HepG2 (cell line): ENCODE results near the gene LY6G5B. TPM values are rescaled to one million over a fixed set of nuclear protein-coding genes. Genes with fewer than 3 reads are reported as not detected.

Experiments
- ATAC-seq: fragments of 200-7000 bp; cut with Tn5 transposase; 3 replicates; pipeline ENCODE4 v1.9.1; 2020; ENCODE audit warnings: mild to moderate bottlenecking, moderate library complexity
- BruUV-seq: library from RNA; stranded (reverse); fragments of 400-500 nt; replicated peaks from 2 replicates; lab custom pipeline; 2021; lab: Mats Ljungman, UMichigan
- CTCF ChIA-PET: fragments of 300-600 bp; formaldehyde crosslinking; extraction: SDS; loops from one replicate; lab custom pipeline; 2021; ENCODE audit warnings: low total read pairs, inconsistent platforms, low intra/inter-chr PET ratio; lab: Yijun Ruan, JAX
- POLR2A ChIA-PET: fragments of 350-600 bp; sonication (Branson Sonifier 250); formaldehyde crosslinking; loops from one replicate; lab custom pipeline; 2020; ENCODE audit warnings: antibody characterized with exemption, inconsistent platforms; lab: Yijun Ruan, JAX
- DNase-seq: peaks from one replicate; pipeline ENCODE4 v3.0.0-alpha.2; 2015; ENCODE audit warnings: low spot score
- FAIRE-seq: peaks from 3 replicates; lab custom pipeline; 2011; peaks lifted over from hg19 to GRCh38; lab: Jason Lieb, UNC
- H2AFZ ChIP-seq: one replicate; pipeline ENCODE4 v1.6.1; 2011; ENCODE audit warnings: low read length, inconsistent platforms
- H3K27ac ChIP-seq: fragments of 300-600 bp; 3 replicates; pipeline ENCODE4 v1.8.0; 2011; ENCODE audit warnings: mixed run types, mild to moderate bottlenecking, mixed read lengths, low read length, inconsistent platforms; ENCODE audit not compliant: insufficient read depth; ENCODE audit errors: extremely low read length
- H3K27me3 ChIP-seq, 2 experiments: fragments of 200-600 bp in 1 of 2; 2 replicates in 1 of 2; 3 replicates in 1 of 2; pipeline versions ENCODE4 v1.6.0 to v1.8.0; 2011; ENCODE audit warnings: low read length in 2 of 2, mild to moderate bottlenecking in 2 of 2, moderate library complexity in 2 of 2, inconsistent platforms in 1 of 2; ENCODE audit not compliant: insufficient read depth in 2 of 2, control insufficient read depth in 1 of 2
- H3K36me3 ChIP-seq, 2 experiments: fragments of 200-600 bp in 1 of 2; replicated peaks in 1 of 2; 2 replicates in 1 of 2; 3 replicates in 1 of 2; pipeline versions ENCODE4 v1.5.1 to v1.8.0; 2011; ENCODE audit warnings: low read length in 2 of 2, inconsistent platforms in 1 of 2; ENCODE audit not compliant: insufficient read depth in 2 of 2, control insufficient read depth in 1 of 2
- H3K4me1 ChIP-seq: 2 replicates; pipeline ENCODE4 v1.5.1; 2012; ENCODE audit warnings: low read length, inconsistent platforms; ENCODE audit not compliant: insufficient read depth
- H3K4me2 ChIP-seq: 2 replicates; pipeline ENCODE4 v1.6.0; 2011; ENCODE audit warnings: low read depth, low read length, inconsistent platforms
- H3K4me3 ChIP-seq, 3 experiments: fragments of 200-600 bp in 1 of 3; sonication (generic), shearing (Covaris generic) in 1 of 3; replicated peaks in 1 of 3; 2 replicates each; pipeline ENCODE4 v1.5.1; 2011 to 2016; ENCODE audit warnings: low read length in 3 of 3, inconsistent platforms in 2 of 3, low read depth in 2 of 3, mild to moderate bottlenecking in 2 of 3, control low read depth in 1 of 3, mixed read lengths in 1 of 3; ENCODE audit not compliant: insufficient read depth in 1 of 3
- H3K79me2 ChIP-seq: one replicate; pipeline ENCODE4 v1.6.1; 2011; ENCODE audit warnings: low read length, inconsistent platforms; ENCODE audit not compliant: insufficient read depth
- H3K9ac ChIP-seq: 2 replicates; pipeline ENCODE4 v1.6.0; 2011; ENCODE audit warnings: mild to moderate bottlenecking, low read depth, low read length, inconsistent platforms; ENCODE audit not compliant: insufficient read depth
- H3K9me3 ChIP-seq: 2 replicates; pipeline ENCODE4 v1.5.1; 2012; ENCODE audit warnings: mild to moderate bottlenecking, low read length
- H4K20me1 ChIP-seq: 2 replicates; pipeline ENCODE4 v1.6.0; 2011; ENCODE audit warnings: inconsistent platforms, mild to moderate bottlenecking, low read length, moderate library complexity; ENCODE audit not compliant: insufficient read depth
- CTCF ChIP-seq: sonication (generic); formaldehyde crosslinking; IDR thresholded peaks from 2 replicates; pipeline ENCODE4 v1.5.0; 2020; ENCODE audit warnings: mild to moderate bottlenecking, missing genetic modification reagents, moderate library complexity
- GATAD1 ChIP-seq: IDR thresholded peaks from 2 replicates; pipeline ENCODE4 v1.6.1; 2016; ENCODE audit warnings: missing genetic modification reagents, missing compliant biosample characterization
- HNRNPUL1 ChIP-seq: fragments of 200-400 bp; formaldehyde crosslinking; IDR thresholded peaks from 2 replicates; pipeline ENCODE4 v1.6.1; 2017; ENCODE audit warnings: low read depth, mild to moderate bottlenecking, low read length, moderate library complexity
- JUND ChIP-seq: sonication (generic); formaldehyde crosslinking; IDR thresholded peaks from 2 replicates; pipeline ENCODE4 v1.8.0; 2022; ENCODE audit warnings: mild to moderate bottlenecking, missing genetic modification reagents
- KAT7 ChIP-seq: IDR thresholded peaks from 2 replicates; pipeline ENCODE4 v1.6.1; 2018; ENCODE audit warnings: borderline replicate concordance, missing compliant biosample characterization
- KLF12 ChIP-seq: sonication (generic); formaldehyde crosslinking; IDR thresholded peaks from 2 replicates; pipeline ENCODE4 v1.4.0; 2020; ENCODE audit warnings: missing genetic modification reagents, borderline replicate concordance
- KLF6 ChIP-seq: IDR thresholded peaks from 2 replicates; pipeline ENCODE4 v1.8.0; 2016; ENCODE audit warnings: missing biosample characterization, missing genetic modification reagents
- MTA1 ChIP-seq: sonication (generic); formaldehyde crosslinking; IDR thresholded peaks from 2 replicates; pipeline ENCODE4 v1.4.0; 2020; ENCODE audit warnings: missing genetic modification reagents, mild to moderate bottlenecking, borderline replicate concordance
- SETDB1 ChIP-seq: sonication (generic); formaldehyde crosslinking; IDR thresholded peaks from 2 replicates; pipeline ENCODE4 v1.5.1; 2020; ENCODE audit warnings: missing genetic modification reagents, mild to moderate bottlenecking, borderline replicate concordance
- TRIM22 ChIP-seq: fragments of 450-650 bp; IDR thresholded peaks from 2 replicates; pipeline ENCODE4 v1.6.1; 2017
- ZNF232 ChIP-seq: sonication (generic); formaldehyde crosslinking; IDR thresholded peaks from 2 replicates; pipeline ENCODE4 v1.4.0; 2020; ENCODE audit warnings: missing genetic modification reagents, borderline replicate concordance
- ZNF280D ChIP-seq: sonication (generic); formaldehyde crosslinking; IDR thresholded peaks from 2 replicates; pipeline ENCODE4 v1.5.1; 2020; ENCODE audit warnings: mild to moderate bottlenecking, missing genetic modification reagents
- WGBS: methylation state at CpG from one replicate; pipeline ENCODE4 v1.1.6; 2017; ENCODE audit warnings: low lambda C conversion rate; 5-methylcytosine and 5-hydroxymethylcytosine counted together
- in situ Hi-C: cut with HindIII; loops from 2 replicates; pipeline ENCODE4 v1.10.0; 2017; ENCODE audit warnings: low pct_unique_long_range_greater_than_20kb; ENCODE audit not compliant: extremely low pct_ligation_motif_present
- intact Hi-C: fragments of 100-400 bp; cut with micrococcal nuclease; formaldehyde crosslinking; loops from one replicate; pipeline ENCODE4 v1.10.0; 2022; ENCODE audit not compliant: unreplicated experiment
- polyA plus RNA-seq, 8 experiments: library from polyadenylated mRNA; depleted of rRNA in 3 of 8; stranded (reverse) in 7 of 8; unstranded in 1 of 8; fragments of >200 nt; fragmentation: Illumina TruSeq in 4 of 8; extraction: Trizol in 4 of 8; gene quantifications; 2 replicates each; pipeline versions ENCODE4 v1.2.1 to v1.2.3, GENCODE V29; 2011 to 2016; ENCODE audit warnings: low read depth in 4 of 8, missing spikeins in 1 of 8, mixed read lengths in 1 of 8; ENCODE audit not compliant: insufficient read depth in 1 of 8
- total RNA-seq, 5 experiments: library from RNA; depleted of rRNA; stranded (reverse); fragments of >200 nt; fragmentation: Illumina TruSeq; extraction: Trizol; gene quantifications; 2 replicates each; pipeline ENCODE4 v1.2.3, GENCODE V29; 2016; ENCODE audit warnings: low read depth in 1 of 5

Gene LY6G5B
- total and polyA plus RNA-seq, 2 of the 13 experiments (the other 11 are each of a cell fraction or from before 2014, with no cell fraction given) = 7.8 to 15.7 TPM

GRCh38 chr6:31665501-31666336 is 4.1 kb upstream of the LY6G5B start, which contains the start of gene CSNK2B:
Gene CSNK2B (plus strand): TSS chr6:31666080. CDS start chr6:31666832, 752 bp downstream.
- Histone ChIP-seq H3K4me3 (peak within 1 kb of the TSS; percentile 93 to 98 (median 94)), H3K9me3 (no peaks in the 10 kb centered on the region), H3K27ac (peak within 1 kb of the TSS; percentile 99), H3K79me2 (peaks cover 58% of the 10 kb centered on the region), H3K36me3 (peaks cover 25 to 48% of the 10 kb centered on the region in 2 experiments), H3K9ac (peak within 1 kb of the TSS; percentile 98), H3K4me1 (peaks cover 71% of the 10 kb centered on the region), H3K27me3 (no peaks in the 10 kb centered on the region; a peak in 1 of 5 replicates), H2AFZ (no peak within 1 kb of the TSS), H4K20me1 (no peaks in the 10 kb centered on the region), H3K4me2 (peak within 1 kb of the TSS; percentile 94)
- WGBS = 1% methylated on average over 55 of the region's 63 CpGs
- CTCF ChIA-PET = no interaction called here
- intact Hi-C loops (loop anchor here (1.0 to 5.0 kb wide), 3 partner anchors 43 to 167 kb away; partner anchors contain the start of gene PRRC2A), in situ Hi-C loops (no loop called here)
- FAIRE-seq (peak; percentile 84), ATAC-seq (peak; percentile 83), DNase-seq (peak; percentile 99)
- POLR2A ChIA-PET = interaction anchor here (0.6 to 7.4 kb wide), 28 partner anchors 12 to 512 kb away, joined by 3 to 438 read pairs (median 4); partner anchors contain the start of genes ABHD16A, APOM, ATP6V1G2 and BAG6
- no TSS peak for BruUV-seq
- TF ChIP-seq TRIM22 (no peak), MTA1 (CRISPR knock-in tag) (peak; percentile 42; the same call in 1 of the 2 replicates), KAT7 (CRISPR knock-in tag) (peak; percentile 27; the same call in 1 of the 2 replicates), JUND (CRISPR knock-in tag) (peak; percentile 61; the same call in 1 of the 2 replicates), HNRNPUL1 (no peak), ZNF280D (CRISPR knock-in tag) (0 out of 2 replicates have a peak, but pooled peaks have one; percentile 13), CTCF (peak; percentile 21), KLF6 (CRISPR knock-in tag) (no peak; the same call in 1 of the 2 replicates), SETDB1 (CRISPR knock-in tag) (no peak), GATAD1 (CRISPR knock-in tag) (peak; percentile 92), ZNF232 (no peak), KLF12 (CRISPR knock-in tag) (peak; percentile 67; the same call in 1 of the 2 replicates)
